ENCODE results near the gene BICDL1.

BICDL1 gene

GRCh38 chr12:120078868-120079267 is 89.8 kb downstream of the BICDL1 start:
- no peak for DNase-seq (ENCODE audit: extremely low read depth in 1 of 2, low read depth in 1 of 2)

DNA sequence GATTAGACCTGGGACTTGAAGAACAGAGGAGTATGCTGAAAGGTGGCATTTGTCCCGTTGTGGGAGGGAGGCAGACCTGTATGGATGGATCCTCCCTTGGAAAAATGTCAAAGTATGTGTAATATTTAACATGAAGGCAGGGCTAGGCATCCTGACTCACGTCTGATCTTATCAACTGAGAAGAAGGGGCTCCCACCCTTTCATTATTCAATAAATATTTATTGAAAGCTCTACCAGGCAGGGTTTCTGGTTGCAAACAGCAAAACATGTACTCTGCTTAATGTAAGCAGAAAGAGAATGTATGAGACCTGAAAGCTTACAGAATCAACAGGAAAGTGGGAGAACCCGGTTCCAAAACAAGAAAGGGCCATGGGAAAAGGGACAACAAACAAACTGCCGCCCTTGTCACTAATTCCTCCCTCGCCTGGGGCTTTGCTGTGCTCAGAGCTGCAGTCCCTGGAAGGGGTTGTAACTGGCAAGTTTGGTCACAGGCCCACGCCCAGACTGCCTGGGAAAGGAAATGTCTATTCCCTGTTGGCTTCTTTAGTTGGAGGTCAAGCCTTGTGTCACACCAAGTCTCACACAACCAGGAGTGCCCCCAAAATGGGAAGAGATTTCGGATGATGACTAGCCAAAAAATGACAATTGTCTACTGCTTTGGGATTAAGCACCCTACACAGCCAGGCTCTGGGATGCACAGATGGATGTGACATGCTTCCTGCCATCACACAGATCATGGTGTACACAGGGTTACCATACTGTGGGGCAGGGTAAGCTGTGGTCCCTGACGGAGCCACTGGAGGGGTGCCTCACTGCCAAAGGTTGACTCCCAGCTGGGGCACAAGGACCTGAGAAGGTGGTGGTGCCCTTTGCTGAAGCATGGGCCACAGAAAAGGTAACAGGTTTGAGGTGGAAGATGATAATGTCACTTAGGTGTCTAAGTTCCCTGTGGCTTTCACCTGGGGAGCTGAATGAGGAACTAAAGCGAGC is 90.7 kb downstream of the BICDL1 start:
- DNase-seq (ENCODE audit: extremely low read depth in 1 of 2, low read depth in 1 of 2), result no peak

DNA sequence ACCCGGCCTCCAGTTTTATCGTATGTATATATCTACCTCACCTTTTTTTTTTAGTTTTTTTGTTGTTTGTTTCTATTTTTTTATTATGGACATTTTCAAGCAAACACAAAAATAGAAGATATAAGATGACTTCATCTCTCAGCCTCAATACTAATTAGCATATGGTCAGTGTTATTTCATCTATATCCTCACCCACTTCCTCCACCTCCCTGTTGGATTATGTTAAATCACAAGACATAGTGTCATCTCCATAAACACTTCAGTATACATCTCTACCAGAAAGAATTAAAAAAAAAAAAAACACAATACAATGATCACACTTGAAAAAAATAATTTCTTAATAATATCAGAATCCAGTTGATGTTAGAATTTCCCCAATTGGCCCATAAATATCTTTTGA is 92.6 kb downstream of the BICDL1 start:
- no peak for DNase-seq (ENCODE audit: extremely low read depth in 1 of 2, low read depth in 1 of 2)

GRCh38 chr12:120085920-120086645 is 97.0 kb downstream of the BICDL1 start:
- no peak for DNase-seq (ENCODE audit: extremely low read depth in 1 of 2, low read depth in 1 of 2)

DNA sequence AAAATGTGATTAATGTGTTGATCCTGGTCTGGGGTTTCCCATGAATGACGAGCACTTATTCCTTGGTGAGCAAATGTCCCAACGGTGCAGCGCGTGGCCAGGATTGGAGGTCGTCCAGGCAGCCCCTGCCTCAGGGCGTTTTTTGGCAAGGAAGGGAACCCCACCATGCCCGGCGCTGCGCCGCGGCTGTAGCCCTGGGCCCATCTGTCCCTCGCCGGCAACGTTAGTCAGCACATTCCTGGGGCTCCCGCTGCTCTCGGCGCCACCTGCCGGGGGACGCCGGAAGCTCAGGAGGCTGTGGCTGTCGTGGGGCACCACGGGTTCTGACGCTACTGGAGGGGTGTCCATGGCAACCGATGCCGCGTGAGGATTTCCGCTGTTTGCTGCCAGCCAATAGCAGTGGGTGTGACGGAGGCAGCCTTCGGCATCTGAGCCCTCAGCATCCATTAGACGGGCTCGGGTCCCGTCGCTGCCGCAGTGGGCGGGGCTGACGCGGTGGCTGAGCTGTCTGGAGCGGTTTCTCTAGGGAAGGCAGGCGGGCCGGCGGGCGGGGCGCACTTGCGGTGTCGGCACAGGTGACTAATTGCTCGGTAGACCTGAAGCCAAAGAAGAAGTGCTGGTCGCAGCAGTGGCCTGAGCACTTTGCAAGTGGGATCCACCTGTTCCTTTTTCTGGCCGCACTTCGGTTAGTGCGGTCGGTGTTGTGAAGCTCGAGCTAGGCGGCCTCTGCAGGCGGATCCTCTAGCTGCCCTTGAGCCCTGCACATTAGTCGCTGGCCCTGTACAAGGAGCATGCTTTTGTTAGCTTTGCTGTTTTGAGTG is 98.0 kb downstream of the BICDL1 start:
- DNase-seq (ENCODE audit: extremely low read depth in 1 of 2, low read depth in 1 of 2), result peak; percentile 99 to 100

- no peak for DNase-seq (ENCODE audit: extremely low read depth in 1 of 2, low read depth in 1 of 2)
Observed at GRCh38 chr12:120089105-120089504, 100.1 kb downstream of the BICDL1 start.

DNA sequence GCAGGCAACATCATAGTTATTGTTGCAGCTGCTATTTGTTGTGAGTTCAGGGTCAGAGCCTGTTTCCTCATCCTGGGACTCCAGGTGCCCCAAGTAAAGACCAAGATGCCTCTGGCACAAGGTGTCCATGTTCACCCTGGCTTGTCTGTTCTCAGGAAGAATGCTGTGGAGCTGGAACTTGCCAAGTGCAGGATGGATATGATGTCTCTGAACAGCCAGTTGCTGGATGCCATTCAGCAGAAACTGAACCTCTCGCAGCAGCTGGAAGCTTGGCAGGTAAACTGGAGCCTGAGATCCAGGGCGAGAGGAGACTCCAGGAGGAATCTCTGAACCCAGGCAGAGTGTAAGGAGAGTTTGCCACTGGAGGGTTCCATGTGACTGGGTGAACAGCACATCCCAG is 100.8 kb downstream of the BICDL1 start:
- DNase-seq (ENCODE audit: extremely low read depth in 1 of 2, low read depth in 1 of 2), result no peak

- DNase-seq (ENCODE audit: extremely low read depth in 1 of 2, low read depth in 1 of 2), result no peak
Observed at GRCh38 chr12:120090206-120090605, 101.2 kb downstream of the BICDL1 start.

- DNase-seq (ENCODE audit: extremely low read depth in 1 of 2, low read depth in 1 of 2), result no peak
Observed at GRCh38 chr12:120090626-120091295, 101.7 kb downstream of the BICDL1 start.

- no peak for DNase-seq (ENCODE audit: extremely low read depth in 1 of 2, low read depth in 1 of 2)
Observed at GRCh38 chr12:120091371-120092090, 102.5 kb downstream of the BICDL1 start.

DNA sequence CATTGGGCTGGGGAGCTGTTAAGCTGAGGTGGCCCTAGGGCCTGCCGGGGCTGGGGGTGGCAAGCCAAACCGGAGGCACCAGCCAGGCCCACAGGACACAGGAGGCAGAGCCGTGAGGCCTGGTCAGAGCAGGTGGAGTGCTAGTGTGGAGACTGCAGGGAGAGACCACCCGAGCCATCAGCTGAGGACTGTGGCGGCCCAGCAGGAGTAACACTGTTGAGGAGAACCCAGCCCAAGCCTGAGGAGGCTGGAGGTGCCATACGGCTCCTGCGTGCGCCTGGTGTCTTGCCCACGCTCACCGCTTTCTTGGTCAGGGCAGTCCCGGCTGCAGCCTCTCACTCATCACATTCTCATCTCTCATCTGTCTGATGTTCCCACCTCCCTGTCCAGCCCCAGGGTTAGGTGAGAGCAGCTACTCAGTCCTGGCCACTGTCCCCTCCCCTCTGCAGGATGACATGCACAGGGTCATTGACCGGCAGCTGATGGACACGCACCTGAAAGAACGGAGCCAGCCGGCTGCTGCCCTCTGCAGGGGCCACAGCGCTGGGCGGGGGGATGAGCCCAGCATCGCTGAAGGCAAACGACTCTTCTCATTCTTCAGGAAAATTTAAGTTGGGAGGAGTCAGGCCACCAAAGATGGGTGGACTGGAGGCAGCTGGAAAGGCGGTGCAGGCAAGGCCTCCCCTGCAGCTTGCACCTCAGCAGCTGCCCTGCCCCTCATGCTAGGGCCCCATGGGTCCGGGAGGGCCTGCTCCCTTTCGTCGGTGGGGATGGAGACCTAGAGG is 103.7 kb downstream of the BICDL1 start:
- DNase-seq (ENCODE audit: extremely low read depth in 1 of 2, low read depth in 1 of 2), result no peak

GRCh38 chr12:120093336-120093591 is 104.2 kb downstream of the BICDL1 start:
- no peak for DNase-seq (ENCODE audit: extremely low read depth in 1 of 2, low read depth in 1 of 2)

DNA sequence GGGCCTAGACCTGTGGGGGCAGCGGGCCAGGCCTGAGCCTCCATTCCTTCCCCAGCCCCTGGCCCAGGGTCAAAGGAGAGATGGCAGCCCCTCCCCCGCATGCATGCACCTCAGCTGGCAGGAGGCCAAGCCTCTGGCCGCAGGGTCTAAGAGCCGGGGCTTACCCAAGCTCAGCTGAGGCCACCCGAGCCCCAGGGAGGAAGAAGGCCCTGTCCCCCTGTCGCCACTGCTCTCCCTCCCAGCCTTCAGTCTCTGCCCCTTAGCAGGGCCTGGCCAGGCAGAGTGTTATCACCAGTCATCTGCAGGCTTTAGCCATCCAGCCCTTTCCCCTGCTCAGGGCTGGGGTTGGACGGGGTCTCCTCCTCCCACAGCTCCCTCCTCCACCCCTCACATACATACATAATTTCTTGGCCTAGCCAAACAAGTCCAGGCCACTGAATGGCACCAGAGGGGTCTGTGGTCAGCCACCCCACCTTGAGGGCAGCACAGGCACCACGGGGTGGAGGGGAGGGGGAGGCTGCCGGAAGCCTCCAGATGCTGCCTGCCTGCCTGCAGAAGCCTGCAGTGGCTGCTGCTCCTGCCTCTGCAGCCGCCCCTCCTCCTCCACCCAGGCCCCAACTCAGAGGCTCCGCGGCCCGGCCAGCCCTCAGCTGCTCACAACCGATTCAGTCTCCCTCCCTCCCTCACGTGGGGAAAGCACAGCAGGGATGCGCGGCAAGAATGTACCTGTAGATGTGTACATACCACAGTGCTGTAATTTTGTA is 104.7 kb downstream of the BICDL1 start:
- no peak for DNase-seq (ENCODE audit: extremely low read depth in 1 of 2, low read depth in 1 of 2)

DNA sequence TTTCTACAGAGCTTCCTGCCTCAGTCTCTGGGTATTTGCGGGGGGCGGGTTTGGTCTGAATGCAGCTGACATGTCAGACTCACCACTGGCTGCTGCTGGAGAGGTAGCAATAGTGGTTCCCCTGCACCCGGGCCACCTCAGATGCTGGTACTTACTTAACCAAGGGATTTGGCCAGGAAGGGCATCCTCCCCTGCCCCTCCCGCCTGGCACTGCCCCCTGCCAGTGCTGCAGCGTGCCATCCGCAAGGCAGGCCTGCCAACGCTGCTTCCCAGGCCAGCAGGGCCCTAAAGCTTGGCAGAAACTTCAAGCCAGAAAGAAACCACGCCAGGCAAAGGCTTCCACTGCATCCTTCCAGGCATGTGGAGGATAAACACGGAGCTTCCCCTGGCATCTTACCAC is 105.4 kb downstream of the BICDL1 start:
- no peak for DNase-seq (ENCODE audit: extremely low read depth in 1 of 2, low read depth in 1 of 2)

- no peak for DNase-seq (ENCODE audit: extremely low read depth in 1 of 2, low read depth in 1 of 2)
Observed at GRCh38 chr12:120095331-120095730, 106.3 kb downstream of the BICDL1 start.

DNA sequence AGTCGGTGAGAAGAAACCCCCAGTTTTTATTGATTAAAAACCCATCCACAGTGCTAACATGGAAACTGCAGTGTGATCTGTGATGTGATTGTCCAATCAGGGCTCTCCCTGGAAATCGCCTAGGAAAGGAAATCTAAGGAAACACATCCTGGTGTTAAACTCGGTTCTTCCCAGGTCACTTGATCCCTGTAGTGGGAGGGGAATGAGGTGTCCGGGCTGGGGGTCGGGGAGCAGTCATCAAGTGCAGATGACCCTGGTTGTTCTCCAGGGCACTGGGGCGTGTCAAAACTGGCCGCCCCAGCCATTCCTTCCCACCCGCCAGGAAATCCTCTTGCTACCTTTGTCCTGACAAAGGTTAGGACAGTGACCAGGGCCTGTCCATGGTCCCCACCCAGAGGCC is 106.7 kb downstream of the BICDL1 start:
- DNase-seq (ENCODE audit: extremely low read depth in 1 of 2, low read depth in 1 of 2), result no peak

- no peak for DNase-seq (ENCODE audit: extremely low read depth in 1 of 2, low read depth in 1 of 2)
Observed at GRCh38 chr12:120096671-120097202, 107.7 kb downstream of the BICDL1 start.

GRCh38 chr12:120098756-120099470 is 109.9 kb downstream of the BICDL1 start:
- DNase-seq (ENCODE audit: extremely low read depth in 1 of 2, low read depth in 1 of 2), result no peak
